WERI-Rb-1 (cell line): ENCODE results near the gene MEGF11.

Experiments
- DNase-seq: peaks from one replicate; pipeline ENCODE4 v3.0.0-alpha.2; 2020
- H3K27ac ChIP-seq: fragments of 250-450 bp; sonication (Bioruptor Pico); 2 replicates; pipeline ENCODE4 v1.5.1; 2020; ENCODE audit warnings: mild to moderate bottlenecking, moderate library complexity
- H3K27me3 ChIP-seq: fragments of 250-450 bp; sonication (Bioruptor Pico); 2 replicates; pipeline ENCODE4 v1.5.1; 2021; ENCODE audit warnings: mild to moderate bottlenecking, low read depth, moderate library complexity; ENCODE audit not compliant: insufficient read depth, severe bottlenecking
- H3K36me3 ChIP-seq: fragments of 250-450 bp; sonication (Bioruptor Pico); 2 replicates; pipeline ENCODE4 v1.5.1; 2020; ENCODE audit warnings: mild to moderate bottlenecking, moderate library complexity
- H3K4me3 ChIP-seq: 2 replicates; pipeline ENCODE4 v1.5.1; 2011; ENCODE audit warnings: low read depth, mild to moderate bottlenecking, control low read depth, low read length
- H3K9me3 ChIP-seq: fragments of 250-450 bp; sonication (Bioruptor Pico); 2 replicates; pipeline ENCODE4 v1.5.1; 2021; ENCODE audit warnings: mild to moderate bottlenecking, moderate library complexity; ENCODE audit not compliant: severe bottlenecking
- TF ChIP-seq, protein P1 (sequence below): IDR thresholded peaks from 2 replicates; pipeline ENCODE4 v1.5.1; 2011; ENCODE audit warnings: low read depth, mild to moderate bottlenecking, control low read depth, inconsistent platforms, low read length

MEGF11 gene

DNA sequence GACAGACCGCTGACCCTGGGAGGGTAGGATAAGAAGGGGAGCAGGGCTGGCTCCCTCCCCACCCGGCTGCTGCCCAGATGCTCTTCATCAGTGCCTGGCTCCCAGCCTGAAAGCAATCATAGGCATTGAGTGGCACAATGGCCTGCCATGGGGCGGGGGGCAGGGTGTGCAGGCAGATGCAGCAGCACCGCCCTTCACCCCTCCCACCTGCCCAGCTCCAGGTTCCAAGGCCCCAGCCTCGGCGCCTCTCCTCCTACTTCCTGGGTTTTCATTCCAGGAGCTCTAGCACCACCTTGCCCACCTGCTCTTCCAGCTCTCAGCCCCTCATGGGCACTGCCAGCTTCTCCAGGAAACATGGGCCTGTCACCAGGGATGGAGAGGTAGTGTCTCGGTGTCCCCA lies 101.7 kb downstream of the MEGF11 start:
- peak; percentile 66 for DNase-seq
- Histone ChIP-seq H3K36me3 (no peaks in the 10 kb centered on the region), H3K27me3 (no peaks in the 10 kb centered on the region), H3K4me3 (no peak overlapping the region), H3K27ac (no peak overlapping the region), H3K9me3 (no peaks in the 10 kb centered on the region)
- TF ChIP-seq, protein P1, sequence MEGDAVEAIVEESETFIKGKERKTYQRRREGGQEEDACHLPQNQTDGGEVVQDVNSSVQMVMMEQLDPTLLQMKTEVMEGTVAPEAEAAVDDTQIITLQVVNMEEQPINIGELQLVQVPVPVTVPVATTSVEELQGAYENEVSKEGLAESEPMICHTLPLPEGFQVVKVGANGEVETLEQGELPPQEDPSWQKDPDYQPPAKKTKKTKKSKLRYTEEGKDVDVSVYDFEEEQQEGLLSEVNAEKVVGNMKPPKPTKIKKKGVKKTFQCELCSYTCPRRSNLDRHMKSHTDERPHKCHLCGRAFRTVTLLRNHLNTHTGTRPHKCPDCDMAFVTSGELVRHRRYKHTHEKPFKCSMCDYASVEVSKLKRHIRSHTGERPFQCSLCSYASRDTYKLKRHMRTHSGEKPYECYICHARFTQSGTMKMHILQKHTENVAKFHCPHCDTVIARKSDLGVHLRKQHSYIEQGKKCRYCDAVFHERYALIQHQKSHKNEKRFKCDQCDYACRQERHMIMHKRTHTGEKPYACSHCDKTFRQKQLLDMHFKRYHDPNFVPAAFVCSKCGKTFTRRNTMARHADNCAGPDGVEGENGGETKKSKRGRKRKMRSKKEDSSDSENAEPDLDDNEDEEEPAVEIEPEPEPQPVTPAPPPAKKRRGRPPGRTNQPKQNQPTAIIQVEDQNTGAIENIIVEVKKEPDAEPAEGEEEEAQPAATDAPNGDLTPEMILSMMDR, result peak; percentile 53; the same call in 1 of the 2 replicates

DNA sequence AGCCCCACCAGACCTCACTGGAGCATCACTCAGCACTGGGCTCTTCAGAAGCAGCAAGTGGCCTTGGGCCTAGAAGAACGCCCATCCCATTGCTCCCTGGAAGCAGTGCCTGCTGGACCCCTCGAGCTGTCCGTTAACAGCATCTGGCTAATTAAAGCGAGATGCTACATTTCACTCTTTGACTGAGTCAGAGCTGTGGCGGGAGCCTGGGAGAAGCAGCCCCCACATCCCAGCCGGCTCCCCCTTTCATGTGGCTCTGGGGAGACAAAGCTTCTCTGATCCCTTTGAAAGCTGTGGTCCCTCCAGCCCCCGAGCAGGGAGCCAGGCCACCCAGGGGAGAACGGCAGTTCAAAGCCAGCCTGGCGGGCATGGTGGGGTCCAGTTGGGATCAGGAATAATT lies 103.7 kb downstream of the MEGF11 start:
- Histone ChIP-seq H3K27me3 (no peaks in the 10 kb centered on the region), H3K4me3 (no peak overlapping the region), H3K9me3 (no peaks in the 10 kb centered on the region), H3K36me3 (no peaks in the 10 kb centered on the region), H3K27ac (no peak overlapping the region)
- no peak for DNase-seq
- TF ChIP-seq, protein P1, result no peak

DNA sequence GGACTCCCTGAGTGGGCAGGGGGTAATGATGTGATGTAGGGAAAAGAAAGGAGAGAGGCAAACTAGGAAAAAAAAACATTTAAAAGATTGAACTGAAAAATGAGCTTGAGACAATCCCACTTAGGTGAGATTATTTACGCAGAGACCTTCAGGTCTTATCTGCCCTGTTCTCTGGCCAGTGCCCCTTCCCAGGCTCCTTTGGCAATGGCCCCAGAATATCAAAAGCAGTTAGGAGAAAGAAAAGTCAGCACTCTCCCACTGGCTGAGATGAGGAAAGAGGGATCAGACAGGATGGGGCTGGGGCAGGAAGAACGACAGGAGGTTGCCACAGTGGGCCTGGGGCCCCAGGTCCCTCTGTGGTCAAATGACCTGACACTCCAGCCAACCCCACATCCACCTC lies 105.4 kb downstream of the MEGF11 start:
- H3K36me3 ChIP-seq, result no peaks in the 10 kb centered on the region
- no peak overlapping the region for H3K4me3 ChIP-seq
- H3K27ac ChIP-seq, result no peak overlapping the region
- no peak for DNase-seq
- no peaks in the 10 kb centered on the region for H3K9me3 ChIP-seq
- no peaks in the 10 kb centered on the region for H3K27me3 ChIP-seq
- TF ChIP-seq, protein P1, result no peak

DNA sequence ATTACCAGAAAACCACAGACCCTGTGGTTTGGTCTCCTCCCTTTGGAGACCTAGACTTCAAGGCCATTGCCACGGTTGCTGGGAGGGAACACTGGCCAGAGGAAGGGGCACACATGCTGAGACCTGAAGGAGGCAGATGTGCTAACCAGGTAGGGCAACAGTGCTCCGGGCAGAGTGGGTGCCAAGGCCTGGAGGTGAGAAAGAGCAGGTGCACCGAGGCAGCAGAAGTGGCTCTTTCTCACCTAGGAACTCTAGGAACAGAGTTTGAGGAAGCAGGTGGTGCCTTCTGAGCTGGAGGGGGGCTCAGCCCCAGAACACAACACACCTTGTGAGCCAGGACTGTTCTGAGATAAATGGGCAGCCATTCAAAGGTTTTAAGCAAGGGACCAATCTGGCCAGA lies 106.1 kb downstream of the MEGF11 start:
- DNase-seq, result no peak
- TF ChIP-seq, protein P1, result no peak
- no peaks in the 10 kb centered on the region for H3K27me3 ChIP-seq
- no peaks in the 10 kb centered on the region for H3K36me3 ChIP-seq
- no peaks in the 10 kb centered on the region for H3K9me3 ChIP-seq
- no peak overlapping the region for H3K4me3 ChIP-seq
- no peak overlapping the region for H3K27ac ChIP-seq

DNA sequence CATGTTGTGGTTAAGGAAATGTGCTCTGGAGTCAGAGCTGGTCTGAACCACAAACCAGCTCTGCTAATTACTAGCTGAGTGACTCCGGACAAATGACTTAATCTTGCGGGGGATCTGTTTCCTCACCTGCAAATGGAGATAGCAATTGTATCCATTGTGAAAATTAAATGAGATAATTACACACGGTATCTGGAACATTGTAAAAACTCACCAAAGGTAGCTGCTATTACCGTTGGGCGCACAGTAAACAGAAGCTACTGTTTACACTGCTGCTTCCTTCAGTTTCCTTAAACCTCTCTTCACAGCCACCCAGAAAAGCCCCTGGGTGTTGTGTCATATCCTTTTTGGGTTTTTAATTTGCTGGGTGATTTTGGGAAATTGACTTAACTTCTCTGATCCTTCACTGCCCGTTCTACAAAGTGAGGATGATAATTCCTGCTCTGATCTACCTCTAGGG lies 107.8 kb downstream of the MEGF11 start:
- Histone ChIP-seq H3K27ac (no peak overlapping the region), H3K4me3 (no peak overlapping the region)
- DNase-seq, result no peak

More for the DNA sequence above, 107.8 kb downstream of the MEGF11 start:
- TF ChIP-seq, protein P1, result no peak
- no peaks in the 10 kb centered on the region for H3K36me3 ChIP-seq
- H3K9me3 ChIP-seq, result no peaks in the 10 kb centered on the region
- no peaks in the 10 kb centered on the region for H3K27me3 ChIP-seq
